HepG2 (cell line): Measurements from ENCODE around the gene KCTD5. TPM values are rescaled to one million over a fixed set of nuclear protein-coding genes. Genes with fewer than 3 reads are reported as not detected.

ENCODE experiments used
- ESRRA ChIP-seq: sonication (generic); formaldehyde crosslinking; IDR thresholded peaks from 2 replicates; pipeline ENCODE4 v1.5.1; 2020; ENCODE audit warnings: mild to moderate bottlenecking, low read depth, missing genetic modification reagents
- KLF11 ChIP-seq: IDR thresholded peaks from 2 replicates; pipeline ENCODE4 v1.6.1; 2016; ENCODE audit warnings: missing compliant biosample characterization
- LCORL ChIP-seq, 2 experiments: fragments of 450-650 bp in 1 of 2; sonication (generic) in 1 of 2; formaldehyde crosslinking in 1 of 2; IDR thresholded peaks; 2 replicates each; pipeline versions ENCODE4 v1.5.0 to v1.6.1; 2017 to 2020; ENCODE audit warnings: antibody characterized with exemption in 1 of 2, missing genetic modification reagents in 1 of 2
- NONO ChIP-seq, 2 experiments: fragments of 450-650 bp in 1 of 2; sonication (generic) in 1 of 2; formaldehyde crosslinking in 1 of 2; IDR thresholded peaks in 1 of 2; conservative IDR thresholded peaks in 1 of 2; 2 replicates each; pipeline versions ENCODE4 v1.6.1 to v1.8.0; 2017 to 2022; ENCODE audit warnings: mild to moderate bottlenecking in 1 of 2, missing genetic modification reagents in 1 of 2, moderate library complexity in 1 of 2
- STAT5B ChIP-seq: sonication (generic); formaldehyde crosslinking; IDR thresholded peaks from 2 replicates; pipeline ENCODE4 v1.4.0; 2020; ENCODE audit warnings: missing genetic modification reagents
- TARDBP ChIP-seq: sonication (generic); formaldehyde crosslinking; IDR thresholded peaks from 2 replicates; pipeline ENCODE4 v1.8.0; 2022; ENCODE audit warnings: mild to moderate bottlenecking, missing genetic modification reagents
- ZBTB14 ChIP-seq: sonication (generic); formaldehyde crosslinking; IDR thresholded peaks from 2 replicates; pipeline ENCODE4 v1.4.0; 2020; ENCODE audit warnings: missing genetic modification reagents
- ZBTB46 ChIP-seq: sonication (generic); formaldehyde crosslinking; IDR thresholded peaks from 2 replicates; pipeline ENCODE4 v1.4.0; 2020; ENCODE audit warnings: mild to moderate bottlenecking, missing genetic modification reagents, borderline replicate concordance
- ZNF335 ChIP-seq: sonication (generic); formaldehyde crosslinking; IDR thresholded peaks from 2 replicates; pipeline ENCODE4 v1.4.0; 2020; ENCODE audit warnings: missing genetic modification reagents
- ZNF407 ChIP-seq: sonication (generic); formaldehyde crosslinking; IDR thresholded peaks from one replicate; pipeline ENCODE4 v1.5.1; 2020; ENCODE audit warnings: mild to moderate bottlenecking, missing genetic modification reagents; ENCODE audit errors: not compliant biosample characterization
- ZNF44 ChIP-seq: sonication (generic); formaldehyde crosslinking; IDR thresholded peaks from 2 replicates; pipeline ENCODE4 v1.5.1; 2020; ENCODE audit warnings: mild to moderate bottlenecking, missing genetic modification reagents
- ZNF510 ChIP-seq: sonication (generic); formaldehyde crosslinking; IDR thresholded peaks from 2 replicates; pipeline ENCODE4 v1.4.0; 2020; ENCODE audit warnings: low read depth, mild to moderate bottlenecking, missing genetic modification reagents
- ZNF644 ChIP-seq: IDR thresholded peaks from 2 replicates; pipeline ENCODE4 v1.6.1; 2016; ENCODE audit warnings: low read depth
- ZNF770 ChIP-seq: sonication (generic); formaldehyde crosslinking; IDR thresholded peaks from 2 replicates; pipeline ENCODE4 v1.5.0; 2020; ENCODE audit warnings: mild to moderate bottlenecking, missing genetic modification reagents
- polyA plus RNA-seq, 8 experiments: library from polyadenylated mRNA; depleted of rRNA in 3 of 8; stranded (reverse) in 7 of 8; unstranded in 1 of 8; fragments of >200 nt; fragmentation: Illumina TruSeq in 4 of 8; extraction: Trizol in 4 of 8; gene quantifications; 2 replicates each; pipeline versions ENCODE4 v1.2.1 to v1.2.3, GENCODE V29; 2011 to 2016; ENCODE audit warnings: low read depth in 4 of 8, missing spikeins in 1 of 8, mixed read lengths in 1 of 8; ENCODE audit not compliant: insufficient read depth in 1 of 8
- total RNA-seq, 5 experiments: library from RNA; depleted of rRNA; stranded (reverse); fragments of >200 nt; fragmentation: Illumina TruSeq; extraction: Trizol; gene quantifications; 2 replicates each; pipeline ENCODE4 v1.2.3, GENCODE V29; 2016; ENCODE audit warnings: low read depth in 1 of 5

KCTD5 gene
- total and polyA plus RNA-seq, 2 of the 13 experiments (the other 11 are each of a cell fraction or from before 2014, with no cell fraction given): 25.4 to 29.8 TPM

- TF ChIP-seq TARDBP (CRISPR knock-in tag): peak; percentile 99
- peak; percentile 93 for TF ChIP-seq KLF11 (CRISPR knock-in tag)
- TF ChIP-seq ZNF644 (CRISPR knock-in tag): no peak
- peak; percentile 81; the same call in 1 of the 2 replicates for TF ChIP-seq ZNF510
- peak; percentile 79; the same call in 1 of the 2 replicates for TF ChIP-seq STAT5B (CRISPR knock-in tag)
- TF ChIP-seq NONO (IDR thresholded peaks at IDR 0.05): no peak
- peak; percentile 95 for TF ChIP-seq NONO (CRISPR knock-in tag; conservative IDR thresholded peaks at IDR 0.05)
- peak; percentile 82; the same call in 1 of the 2 replicates for TF ChIP-seq ZNF770 (CRISPR knock-in tag)
- no peak for TF ChIP-seq ZNF407 (CRISPR knock-in tag)
- TF ChIP-seq ESRRA (CRISPR knock-in tag): peak; percentile 81
- TF ChIP-seq ZNF44: no peak; the same call in 1 of the 2 replicates
- TF ChIP-seq ZNF335 (CRISPR knock-in tag): peak; percentile 85; the same call in 1 of the 2 replicates
- TF ChIP-seq LCORL (IDR thresholded peaks at IDR 0.05): no peak
- TF ChIP-seq LCORL (CRISPR knock-in tag; IDR thresholded peaks at IDR 0.05): no peak; the same call in 1 of the 2 replicates
- TF ChIP-seq ZBTB46 (CRISPR knock-in tag): no peak
- peak; percentile 57 for TF ChIP-seq ZBTB14
Measured at GRCh38 chr16:2682209-2683021, at the start of gene KCTD5 (continued).
